SU-DHL-6 (cell line): ENCODE data around the gene CPLX1.

Experiments used
- CTCF ChIP-seq: fragments of 200-600 bp; sonication (generic); IDR thresholded peaks from one replicate; pipeline ENCODE4 v1.5.1; 2017; ENCODE audit warnings: antibody characterized with exemption, mild to moderate bottlenecking, low read length, moderate library complexity; ENCODE audit not compliant: insufficient read depth, poor library complexity, severe bottlenecking
- EZH2phosphoT487 ChIP-seq: fragments of 200-600 bp; sonication (generic), shearing (Covaris generic); conservative IDR thresholded peaks from 2 replicates; pipeline ENCODE4 v1.6.1; 2018; ENCODE audit warnings: mild to moderate bottlenecking, antibody characterized with exemption, low read length, moderate library complexity, mixed read lengths

- TF ChIP-seq CTCF, result no peak
- no peak for TF ChIP-seq EZH2phosphoT487
These were observed 16.9 kb downstream of the CPLX1 start for GRCh38 chr4:808860-809570.
